Skeletal muscle tissue (tissue), 4 donors: ENCODE results near the gene ADGRL3. TPM values are rescaled to one million over a fixed set of nuclear protein-coding genes. Genes with fewer than 3 reads are reported as not detected.

Source experiments
- H3K27ac ChIP-seq: one replicate; pipeline ENCODE4 v1.7.0; 2013; ENCODE audit warnings: mild to moderate bottlenecking, low read depth, low read length, inconsistent platforms
- H3K27me3 ChIP-seq, 3 donors: one replicate each; pipeline ENCODE4 v1.7.0; 2013; ENCODE audit warnings: low read length in 3 of 3; ENCODE audit not compliant: control insufficient read depth in 3 of 3, insufficient read depth in 3 of 3
- H3K36me3 ChIP-seq, 3 donors: one replicate each; pipeline ENCODE4 v1.7.0; 2013; ENCODE audit warnings: low read length in 3 of 3; ENCODE audit not compliant: control insufficient read depth in 3 of 3, insufficient read depth in 3 of 3
- H3K4me1 ChIP-seq, 3 donors: one replicate each; pipeline ENCODE4 v1.7.0; 2013; ENCODE audit warnings: low read length in 3 of 3, mild to moderate bottlenecking in 3 of 3; ENCODE audit not compliant: control insufficient read depth in 3 of 3, insufficient read depth in 3 of 3
- H3K4me3 ChIP-seq, 3 donors: one replicate each; pipeline ENCODE4 v1.7.0; 2013; ENCODE audit warnings: low read length in 3 of 3
- H3K9ac ChIP-seq, 3 donors: one replicate each; pipeline ENCODE4 v1.7.0; 2013; ENCODE audit warnings: low read length in 3 of 3, mild to moderate bottlenecking in 3 of 3, moderate library complexity in 2 of 3, low read depth in 1 of 3
- H3K9me3 ChIP-seq, 3 donors: one replicate each; pipeline ENCODE4 v1.7.0; 2013; ENCODE audit warnings: low read length in 3 of 3; ENCODE audit not compliant: control insufficient read depth in 3 of 3
- total RNA-seq: library from RNA; depleted of rRNA; stranded (reverse); fragments of >200 nt; gene quantifications from one replicate; pipeline ENCODE4 v1.2.3, GENCODE V29; 2014
- donor health status: Osteomylitis.

ADGRL3 gene
- total RNA-seq, 1 donor from 2014 or later = 59.0 TPM

DNA sequence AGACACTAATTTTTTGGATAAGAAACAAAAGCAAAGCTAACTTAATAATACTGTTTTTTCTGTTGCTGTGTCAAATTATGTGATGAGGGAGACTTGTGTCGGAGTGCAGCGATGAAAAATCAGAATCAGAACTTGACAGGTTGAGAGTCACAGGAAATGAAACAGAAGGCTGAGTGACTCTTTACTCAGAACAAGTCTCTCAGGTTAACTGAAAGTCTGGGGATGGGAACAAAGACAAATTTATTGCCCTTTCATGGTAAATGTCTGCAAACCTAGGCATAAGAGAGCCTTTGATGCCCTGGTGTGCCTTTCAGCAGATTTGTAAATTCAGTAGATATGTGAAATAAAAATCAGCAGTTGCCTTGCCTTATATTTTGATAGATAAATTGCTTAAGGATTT is 96.0 kb downstream of the ADGRL3 start:
- no peak overlapping the region for H3K27ac ChIP-seq
- H3K9me3 ChIP-seq = no peaks in the 10 kb centered on the region
- no peak overlapping the region for H3K4me3 ChIP-seq
- no peaks in the 10 kb centered on the region for H3K27me3 ChIP-seq
- no peaks in the 10 kb centered on the region for H3K36me3 ChIP-seq
- no peaks in the 10 kb centered on the region for H3K4me1 ChIP-seq
- no peak overlapping the region for H3K9ac ChIP-seq

DNA sequence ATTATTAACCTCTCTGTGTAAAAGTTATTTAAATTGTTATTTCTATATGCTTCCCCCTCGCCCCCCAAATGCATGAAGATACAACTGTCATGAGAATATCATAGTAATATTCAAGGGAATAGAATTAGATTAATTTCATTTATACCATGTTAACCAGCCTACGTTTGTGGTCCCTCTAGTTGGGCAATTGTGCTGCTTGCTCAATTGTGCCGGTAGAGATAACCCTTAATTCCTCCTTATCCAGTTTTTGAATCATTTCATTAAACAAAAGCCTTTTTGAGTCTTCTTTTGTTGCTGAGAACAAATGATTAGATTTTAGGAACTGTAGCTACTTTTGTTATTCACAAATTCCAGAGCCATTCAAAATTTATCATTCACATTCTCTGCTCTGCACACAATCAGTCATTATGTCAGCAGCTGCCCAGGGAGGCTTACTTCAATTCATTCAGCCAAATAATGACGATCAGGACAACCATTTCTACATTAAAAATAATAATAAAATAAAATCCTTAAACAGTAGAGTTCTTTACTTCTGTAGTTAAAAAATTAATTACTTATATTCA is 98.1 kb downstream of the ADGRL3 start:
- H3K27me3 ChIP-seq = no peaks in the 10 kb centered on the region
- H3K4me1 ChIP-seq = no peaks in the 10 kb centered on the region
- no peaks in the 10 kb centered on the region for H3K9me3 ChIP-seq
- no peak overlapping the region for H3K27ac ChIP-seq
- H3K4me3 ChIP-seq = no peak overlapping the region
- no peak overlapping the region for H3K9ac ChIP-seq
- no peaks in the 10 kb centered on the region for H3K36me3 ChIP-seq

DNA sequence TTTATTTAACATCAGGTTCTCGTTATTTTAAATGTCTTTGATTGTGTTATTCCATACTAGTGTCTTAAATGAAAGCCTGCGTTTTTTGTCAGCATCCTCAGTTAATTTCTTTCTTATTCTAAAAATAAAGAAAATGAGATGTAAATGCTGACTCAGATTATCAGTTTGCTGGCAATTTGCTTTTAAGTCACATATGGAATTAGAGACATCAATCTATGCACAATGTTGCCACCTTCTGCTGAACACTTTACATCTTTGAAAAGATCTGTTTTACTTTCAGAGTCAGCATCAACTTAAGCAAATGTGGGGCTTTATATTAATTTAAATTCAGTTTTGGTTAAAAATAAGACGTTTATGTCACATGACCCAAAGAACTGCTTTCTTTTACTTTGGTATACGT is 99.2 kb downstream of the ADGRL3 start:
- Histone ChIP-seq H3K9me3 (no peaks in the 10 kb centered on the region), H3K36me3 (no peaks in the 10 kb centered on the region)

GRCh38 chr4:61300266-61300844 is 100.2 kb downstream of the ADGRL3 start:
- Histone ChIP-seq H3K36me3 (no peaks in the 10 kb centered on the region), H3K27ac (no peak overlapping the region), H3K4me3 (no peak overlapping the region), H3K4me1 (no peaks in the 10 kb centered on the region), H3K9me3 (no peaks in the 10 kb centered on the region), H3K27me3 (no peaks in the 10 kb centered on the region), H3K9ac (no peak overlapping the region)

More for the DNA sequence above, 99.2 kb downstream of the ADGRL3 start:
- Histone ChIP-seq H3K4me3 (no peak overlapping the region), H3K4me1 (no peaks in the 10 kb centered on the region), H3K27ac (no peak overlapping the region), H3K9ac (no peak overlapping the region), H3K27me3 (no peaks in the 10 kb centered on the region)

GRCh38 chr4:61301271-61301670 is 101.1 kb downstream of the ADGRL3 start:
- H3K4me3 ChIP-seq = no peak overlapping the region
- no peaks in the 10 kb centered on the region for H3K27me3 ChIP-seq
- H3K27ac ChIP-seq = no peak overlapping the region
- no peaks in the 10 kb centered on the region for H3K4me1 ChIP-seq
- no peak overlapping the region for H3K9ac ChIP-seq
- no peaks in the 10 kb centered on the region for H3K9me3 ChIP-seq
- no peaks in the 10 kb centered on the region for H3K36me3 ChIP-seq

DNA sequence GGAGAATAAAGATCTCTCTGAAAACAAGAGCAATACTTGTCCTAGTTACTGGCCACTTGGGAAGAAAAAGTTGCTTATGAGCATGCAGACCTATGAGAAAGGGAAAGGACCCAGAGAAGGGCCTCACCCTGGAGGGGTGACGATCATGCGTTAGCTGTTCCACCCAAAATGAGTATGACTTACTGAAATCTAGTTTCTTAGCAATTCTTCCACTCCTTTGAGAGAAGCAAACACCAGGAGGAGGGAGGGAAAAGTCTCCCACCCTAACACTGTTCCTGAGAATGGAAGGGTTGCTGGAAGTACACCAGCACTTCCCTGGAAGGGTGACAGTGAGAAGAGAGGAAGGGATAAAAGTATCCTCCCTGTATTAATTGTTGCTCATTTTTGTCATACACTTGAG is 107.9 kb downstream of the ADGRL3 start:
- no peaks in the 10 kb centered on the region for H3K4me1 ChIP-seq
- no peaks in the 10 kb centered on the region for H3K27me3 ChIP-seq
- H3K36me3 ChIP-seq = no peaks in the 10 kb centered on the region
- no peak overlapping the region for H3K9ac ChIP-seq
- H3K4me3 ChIP-seq = no peak overlapping the region
- H3K9me3 ChIP-seq = no peaks in the 10 kb centered on the region
- H3K27ac ChIP-seq = no peak overlapping the region

GRCh38 chr4:61309616-61310015 is 109.5 kb downstream of the ADGRL3 start:
- no peaks in the 10 kb centered on the region for H3K36me3 ChIP-seq
- H3K9me3 ChIP-seq = no peaks in the 10 kb centered on the region
- H3K27me3 ChIP-seq = no peaks in the 10 kb centered on the region
- no peaks in the 10 kb centered on the region for H3K4me1 ChIP-seq
- H3K9ac ChIP-seq = no peak overlapping the region
- no peak overlapping the region for H3K27ac ChIP-seq
- no peak overlapping the region for H3K4me3 ChIP-seq

DNA sequence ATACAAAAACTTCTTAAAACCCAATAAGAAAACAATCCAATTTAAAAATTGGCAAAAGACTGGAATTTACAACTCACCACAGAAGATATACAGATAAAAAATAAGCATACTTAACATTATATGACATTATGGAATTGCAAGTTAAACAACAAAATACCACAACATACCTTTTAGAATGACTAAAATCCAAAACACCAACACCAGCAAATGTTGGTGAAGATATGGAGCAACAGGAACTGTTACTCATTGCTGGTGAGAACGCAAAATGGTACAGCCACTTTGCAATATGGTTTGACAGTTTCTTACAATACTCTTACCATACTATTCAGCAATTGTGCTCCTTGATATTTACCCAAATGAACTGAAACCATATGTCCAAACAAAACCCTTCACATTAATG is 112.4 kb downstream of the ADGRL3 start:
- no peak overlapping the region for H3K4me3 ChIP-seq
- no peaks in the 10 kb centered on the region for H3K4me1 ChIP-seq
- no peak overlapping the region for H3K27ac ChIP-seq
- no peaks in the 10 kb centered on the region for H3K9me3 ChIP-seq
- no peaks in the 10 kb centered on the region for H3K36me3 ChIP-seq
- no peak overlapping the region for H3K9ac ChIP-seq
- H3K27me3 ChIP-seq = no peaks in the 10 kb centered on the region

DNA sequence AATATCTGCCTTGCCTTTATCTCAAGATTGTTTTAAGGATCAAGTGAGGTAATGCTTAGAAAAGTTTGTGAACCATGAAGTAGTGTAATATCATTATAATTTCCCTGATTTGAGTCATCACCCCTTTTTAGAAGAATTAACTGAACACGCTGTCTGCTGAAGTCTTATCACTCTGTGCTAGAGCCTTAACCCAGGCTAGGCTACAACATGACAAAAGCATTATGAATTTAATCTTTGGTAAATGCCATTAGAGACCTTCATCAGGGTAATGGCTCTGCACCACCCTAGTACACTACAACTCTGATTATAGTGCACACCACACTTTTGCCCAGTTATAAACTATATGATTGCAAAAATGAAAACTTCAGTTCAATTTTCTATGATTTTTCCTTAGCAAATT is 118.3 kb downstream of the ADGRL3 start:
- no peak overlapping the region for H3K27ac ChIP-seq
- H3K27me3 ChIP-seq = no peaks in the 10 kb centered on the region
- no peaks in the 10 kb centered on the region for H3K4me1 ChIP-seq
- no peaks in the 10 kb centered on the region for H3K9me3 ChIP-seq
- no peak overlapping the region for H3K9ac ChIP-seq
- H3K36me3 ChIP-seq = no peaks in the 10 kb centered on the region
- no peak overlapping the region for H3K4me3 ChIP-seq

- Histone ChIP-seq H3K4me3 (no peak overlapping the region), H3K27ac (no peak overlapping the region), H3K27me3 (no peaks in the 10 kb centered on the region), H3K9ac (no peak overlapping the region), H3K36me3 (no peaks in the 10 kb centered on the region), H3K4me1 (no peaks in the 10 kb centered on the region), H3K9me3 (no peaks in the 10 kb centered on the region)
Measured at GRCh38 chr4:61319156-61319555, 119.0 kb downstream of the ADGRL3 start.
